SU-DHL-6 (cell line): ENCODE data around the gene NACC1.
A peak's percentile ranks its signal among the peaks of the same experiment; 100 is the strongest.

Source experiments
- H2AFZ ChIP-seq: fragments of 200-600 bp; sonication (generic); 2 replicates; pipeline ENCODE4 v1.6.1; 2014; ENCODE audit warnings: low read depth, mild to moderate bottlenecking, moderate library complexity, mixed read lengths, antibody characterized with exemption, low read length; ENCODE audit not compliant: severe bottlenecking
- H3F3A ChIP-seq: fragments of 200-600 bp; shearing (Covaris generic); 2 replicates; pipeline ENCODE4 v1.6.0; 2016; ENCODE audit warnings: antibody characterized with exemption, mild to moderate bottlenecking; ENCODE audit not compliant: insufficient read depth
- H3K27ac ChIP-seq: fragments of 200-600 bp; sonication (generic); 2 replicates; pipeline ENCODE4 v1.5.1; 2016; ENCODE audit warnings: low read depth, mild to moderate bottlenecking, low read length, moderate library complexity, mixed read lengths
- H3K27me3 ChIP-seq: fragments of 200-600 bp; sonication (generic), shearing (Covaris generic); 2 replicates; pipeline ENCODE4 v1.6.0; 2014; ENCODE audit warnings: mild to moderate bottlenecking, low read length
- H3K36me3 ChIP-seq: fragments of 200-600 bp; sonication (generic); 2 replicates; pipeline ENCODE4 v1.6.1; 2014; ENCODE audit warnings: mild to moderate bottlenecking, low read length, mixed read lengths
- H3K4me2 ChIP-seq: fragments of 300-600, 200-600 bp; shearing (Covaris generic), sonication (generic); 2 replicates; pipeline ENCODE4 v1.6.0; 2014; ENCODE audit warnings: low read length, low read depth, mild to moderate bottlenecking; ENCODE audit not compliant: poor library complexity, severe bottlenecking
- H3K4me3 ChIP-seq: fragments of 200-600 bp; sonication (generic); 2 replicates; pipeline ENCODE4 v1.5.1; 2014; ENCODE audit warnings: antibody characterized with exemption, low read length, mild to moderate bottlenecking, mixed read lengths; ENCODE audit not compliant: insufficient read depth, poor library complexity, severe bottlenecking
- H3K79me2 ChIP-seq: fragments of 200-600 bp; sonication (generic); 2 replicates; pipeline ENCODE4 v1.6.1; 2014; ENCODE audit warnings: mild to moderate bottlenecking, low read length, moderate library complexity; ENCODE audit not compliant: insufficient read depth
- H3K9ac ChIP-seq: fragments of 200-600 bp; sonication (generic); 2 replicates; pipeline ENCODE4 v1.7.0; 2014; ENCODE audit warnings: mild to moderate bottlenecking, low read length
- H3K9me2 ChIP-seq: fragments of 200-600 bp; sonication (generic); replicated peaks from 2 replicates; pipeline ENCODE4 v1.6.1; 2014; ENCODE audit warnings: low read length; ENCODE audit not compliant: insufficient read depth
- H3K9me3 ChIP-seq: fragments of 200-600 bp; sonication (generic); 2 replicates; pipeline ENCODE4 v1.6.1; 2014; ENCODE audit warnings: low read length, mixed read lengths; ENCODE audit not compliant: insufficient read depth
- H4K20me1 ChIP-seq: fragments of 200-600 bp; sonication (generic); 2 replicates; pipeline ENCODE4 v1.6.1; 2014; ENCODE audit warnings: low read depth, mild to moderate bottlenecking, antibody characterized with exemption, low read length, moderate library complexity, mixed read lengths
- EZH2phosphoT487 ChIP-seq: fragments of 200-600 bp; sonication (generic), shearing (Covaris generic); conservative IDR thresholded peaks from 2 replicates; pipeline ENCODE4 v1.6.1; 2018; ENCODE audit warnings: mild to moderate bottlenecking, antibody characterized with exemption, low read length, moderate library complexity, mixed read lengths
- TF ChIP-seq, protein P1 (sequence below): fragments of 200-600 bp; sonication (generic); IDR thresholded peaks from one replicate; pipeline ENCODE4 v1.5.1; 2017; ENCODE audit warnings: antibody characterized with exemption, mild to moderate bottlenecking, low read length, moderate library complexity; ENCODE audit not compliant: insufficient read depth, poor library complexity, severe bottlenecking

Gene NACC1

GRCh38 chr19:13115936-13116281 lies 2.2 kb upstream of the NACC1 start:
- TF ChIP-seq, protein P1, sequence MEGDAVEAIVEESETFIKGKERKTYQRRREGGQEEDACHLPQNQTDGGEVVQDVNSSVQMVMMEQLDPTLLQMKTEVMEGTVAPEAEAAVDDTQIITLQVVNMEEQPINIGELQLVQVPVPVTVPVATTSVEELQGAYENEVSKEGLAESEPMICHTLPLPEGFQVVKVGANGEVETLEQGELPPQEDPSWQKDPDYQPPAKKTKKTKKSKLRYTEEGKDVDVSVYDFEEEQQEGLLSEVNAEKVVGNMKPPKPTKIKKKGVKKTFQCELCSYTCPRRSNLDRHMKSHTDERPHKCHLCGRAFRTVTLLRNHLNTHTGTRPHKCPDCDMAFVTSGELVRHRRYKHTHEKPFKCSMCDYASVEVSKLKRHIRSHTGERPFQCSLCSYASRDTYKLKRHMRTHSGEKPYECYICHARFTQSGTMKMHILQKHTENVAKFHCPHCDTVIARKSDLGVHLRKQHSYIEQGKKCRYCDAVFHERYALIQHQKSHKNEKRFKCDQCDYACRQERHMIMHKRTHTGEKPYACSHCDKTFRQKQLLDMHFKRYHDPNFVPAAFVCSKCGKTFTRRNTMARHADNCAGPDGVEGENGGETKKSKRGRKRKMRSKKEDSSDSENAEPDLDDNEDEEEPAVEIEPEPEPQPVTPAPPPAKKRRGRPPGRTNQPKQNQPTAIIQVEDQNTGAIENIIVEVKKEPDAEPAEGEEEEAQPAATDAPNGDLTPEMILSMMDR, result no peak
- TF ChIP-seq EZH2phosphoT487, result no peak
- peaks cover 37% of the 10 kb centered on the region for H3K79me2 ChIP-seq

GRCh38 chr19:13116282-13117175 lies 1.5 kb upstream of the NACC1 start, which contains the start of gene TRMT1:
TRMT1 (minus strand) TSS chr19:13116740; CDS start chr19:13116399, 341 bp downstream.
- peak within 1 kb of the TSS; percentile 79 for H3K9ac ChIP-seq
- H3K79me2 ChIP-seq, result peaks cover 43% of the 10 kb centered on the region
- H3K4me3 ChIP-seq, result peak within 1 kb of the TSS; percentile 95
- peak within 1 kb of the TSS; percentile 79 for H3K27ac ChIP-seq
- H3K4me2 ChIP-seq, result peak within 1 kb of the TSS; percentile 74
- H3K36me3 ChIP-seq, result 0 out of 2 replicates have a peak, but pooled peaks cover 2% of the 10 kb centered on the region
- no peaks in the 10 kb centered on the region for H3K9me2 ChIP-seq
- no peaks in the 10 kb centered on the region for H3K27me3 ChIP-seq
- peaks cover 8% of the 10 kb centered on the region for H3F3A ChIP-seq
- H3K9me3 ChIP-seq, result no peaks in the 10 kb centered on the region
- H2AFZ ChIP-seq, result peak within 1 kb of the TSS; percentile 77
- no peaks in the 10 kb centered on the region for H4K20me1 ChIP-seq
- no peak for TF ChIP-seq EZH2phosphoT487
- TF ChIP-seq, protein P1, result no peak

More at GRCh38 chr19:13115936-13116281, 2.2 kb upstream of the NACC1 start:
- Histone ChIP-seq H3F3A (peaks cover 8% of the 10 kb centered on the region), H3K9ac (peak overlapping the region; percentile 79), H3K27me3 (no peaks in the 10 kb centered on the region), H4K20me1 (no peaks in the 10 kb centered on the region), H3K9me3 (no peaks in the 10 kb centered on the region), H2AFZ (no peak overlapping the region), H3K4me2 (peak overlapping the region; percentile 74), H3K9me2 (no peaks in the 10 kb centered on the region), H3K4me3 (peak overlapping the region; percentile 95), H3K36me3 (0 out of 2 replicates have a peak, but pooled peaks cover 2% of the 10 kb centered on the region), H3K27ac (peak overlapping the region; percentile 79)

DNA sequence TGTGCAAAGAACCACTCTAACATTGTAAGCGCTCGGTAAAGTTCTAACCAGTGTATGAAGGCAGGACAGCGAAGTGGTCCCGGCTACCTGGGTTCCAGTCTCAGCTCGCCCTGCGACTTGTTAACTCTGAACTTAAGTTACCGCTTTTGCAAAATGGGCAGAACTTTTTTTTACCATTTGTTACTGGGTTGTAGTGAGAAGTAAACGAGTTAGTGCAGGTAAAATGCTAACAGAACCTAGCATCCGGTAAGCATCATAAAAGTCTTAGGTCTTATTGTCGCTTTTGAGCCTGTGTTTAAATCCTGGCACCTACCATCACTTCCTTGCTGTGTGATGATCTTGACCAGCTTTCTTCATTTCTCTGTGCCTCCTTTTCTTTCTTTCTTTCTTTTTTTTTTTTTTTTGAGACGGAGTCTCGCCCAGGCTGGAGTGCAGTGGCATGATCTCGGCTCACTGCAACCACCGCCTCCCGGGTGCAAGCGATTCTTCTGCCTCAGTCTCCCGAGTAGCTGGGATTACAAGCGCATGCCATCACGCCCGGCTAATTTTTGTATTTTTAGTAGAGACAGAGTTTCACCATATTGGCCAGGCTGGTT lies 790 bp upstream of the NACC1 start:
- Histone ChIP-seq H3K27me3 (no peaks in the 10 kb centered on the region), H3K4me2 (peak overlapping the region; percentile 74), H3K9me3 (no peaks in the 10 kb centered on the region), H3K4me3 (peak overlapping the region; percentile 95), H3K9ac (peak overlapping the region; percentile 79), H3K27ac (peak overlapping the region; percentile 79), H4K20me1 (no peaks in the 10 kb centered on the region), H3K36me3 (0 out of 2 replicates have a peak, but pooled peaks cover 2% of the 10 kb centered on the region), H2AFZ (peak overlapping the region; percentile 77), H3K79me2 (peaks cover 50% of the 10 kb centered on the region), H3K9me2 (no peaks in the 10 kb centered on the region), H3F3A (peaks cover 8% of the 10 kb centered on the region)
- TF ChIP-seq EZH2phosphoT487, result no peak
- TF ChIP-seq, protein P1, result no peak
